ENCODE measurements around the gene GMDS.

DNA sequence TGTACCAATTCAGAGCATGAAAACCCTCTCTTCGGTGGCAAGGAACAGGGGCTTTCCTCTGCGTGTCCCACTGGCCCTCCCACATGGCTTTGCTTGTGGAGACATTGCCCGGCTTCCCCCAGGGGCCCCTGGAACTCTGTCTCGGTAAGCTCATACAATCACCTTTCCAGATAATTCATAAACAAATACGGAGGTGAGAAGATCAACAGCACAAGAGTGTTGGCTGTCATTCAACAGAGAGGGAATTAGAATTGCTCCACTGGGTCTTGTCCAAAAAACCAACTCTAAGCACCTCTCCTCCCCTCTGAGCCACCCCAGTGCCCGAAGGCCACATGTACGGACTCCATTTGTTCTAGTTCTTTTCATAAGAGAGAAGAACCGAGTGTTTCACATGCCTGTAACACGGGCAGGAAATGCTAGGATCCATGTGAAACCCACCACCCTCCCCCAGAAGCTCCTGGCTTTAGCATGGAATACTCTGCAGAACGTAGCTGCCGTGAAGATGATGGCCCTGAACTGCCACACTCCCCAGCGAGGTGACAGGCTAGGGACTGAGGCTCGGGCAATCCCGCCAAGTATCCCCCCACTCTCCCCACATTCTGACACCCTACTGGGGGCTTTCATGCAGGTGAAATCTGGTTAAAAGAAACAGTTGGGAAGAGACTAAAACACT lies 660.3 kb downstream of the GMDS start:
- TF ChIP-seq, protein P1, sequence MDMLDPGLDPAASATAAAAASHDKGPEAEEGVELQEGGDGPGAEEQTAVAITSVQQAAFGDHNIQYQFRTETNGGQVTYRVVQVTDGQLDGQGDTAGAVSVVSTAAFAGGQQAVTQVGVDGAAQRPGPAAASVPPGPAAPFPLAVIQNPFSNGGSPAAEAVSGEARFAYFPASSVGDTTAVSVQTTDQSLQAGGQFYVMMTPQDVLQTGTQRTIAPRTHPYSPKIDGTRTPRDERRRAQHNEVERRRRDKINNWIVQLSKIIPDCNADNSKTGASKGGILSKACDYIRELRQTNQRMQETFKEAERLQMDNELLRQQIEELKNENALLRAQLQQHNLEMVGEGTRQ (IDR thresholded peaks at IDR 0.05; ENCODE audit: low read depth, low read length), result no peak
- TF ChIP-seq CTCF (conservative IDR thresholded peaks at IDR 0.05; ENCODE audit: low read depth, low read length), result no peak
